ENCODE results near the gene MAG. TPM values are rescaled to one million over a fixed set of nuclear protein-coding genes. Genes with fewer than 3 reads are reported as not detected.

Gene MAG
- total RNA-seq, 4 donors from 2014 or later: 0.91 to 15.1 TPM; not detected in 2

DNA sequence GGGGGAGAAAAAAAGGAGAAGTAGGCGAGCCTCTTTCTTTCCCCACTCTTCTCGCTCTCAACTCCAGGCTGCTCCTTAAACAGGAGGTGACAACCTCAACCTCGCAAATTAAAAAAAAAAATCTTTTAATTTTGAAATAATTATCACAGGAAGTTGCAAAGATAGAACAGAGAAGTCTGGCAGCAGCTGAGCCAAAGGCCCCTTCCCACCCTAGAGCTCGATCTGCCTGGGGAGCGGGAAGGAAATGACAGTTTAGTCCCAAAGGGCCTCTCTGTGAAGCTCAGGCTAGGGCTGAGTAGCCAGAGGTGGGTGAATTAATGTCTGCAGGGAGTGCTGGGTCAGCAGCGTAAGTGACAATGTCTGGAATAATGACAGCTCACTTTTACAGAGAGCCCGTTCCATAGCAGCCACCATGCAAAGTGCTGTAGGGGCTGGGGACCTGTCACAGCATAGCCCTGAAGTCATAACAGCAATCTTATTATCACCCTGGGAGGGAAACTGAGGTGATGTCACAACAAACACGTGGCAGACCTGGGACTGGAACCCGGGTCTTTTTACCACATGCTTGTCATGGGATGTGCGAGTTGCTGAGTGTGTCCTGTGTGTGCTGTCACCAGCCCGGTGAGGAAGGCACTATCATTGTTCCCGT lies 28.2 kb downstream of the MAG start:
- Histone ChIP-seq H3K4me3 (no peak overlapping the region), H3K27ac (no peak overlapping the region), H3K9me3 (no peaks in the 10 kb centered on the region), H3K4me1 (no peaks in the 10 kb centered on the region), H3K36me3 (no peaks in the 10 kb centered on the region), H3K27me3 (no peaks in the 10 kb centered on the region)
- DNase-seq: no peak
- intact Hi-C loops (cut with DNase I; ENCODE audit: low total_unique reads): no loop called here
- TF ChIP-seq, protein P1, sequence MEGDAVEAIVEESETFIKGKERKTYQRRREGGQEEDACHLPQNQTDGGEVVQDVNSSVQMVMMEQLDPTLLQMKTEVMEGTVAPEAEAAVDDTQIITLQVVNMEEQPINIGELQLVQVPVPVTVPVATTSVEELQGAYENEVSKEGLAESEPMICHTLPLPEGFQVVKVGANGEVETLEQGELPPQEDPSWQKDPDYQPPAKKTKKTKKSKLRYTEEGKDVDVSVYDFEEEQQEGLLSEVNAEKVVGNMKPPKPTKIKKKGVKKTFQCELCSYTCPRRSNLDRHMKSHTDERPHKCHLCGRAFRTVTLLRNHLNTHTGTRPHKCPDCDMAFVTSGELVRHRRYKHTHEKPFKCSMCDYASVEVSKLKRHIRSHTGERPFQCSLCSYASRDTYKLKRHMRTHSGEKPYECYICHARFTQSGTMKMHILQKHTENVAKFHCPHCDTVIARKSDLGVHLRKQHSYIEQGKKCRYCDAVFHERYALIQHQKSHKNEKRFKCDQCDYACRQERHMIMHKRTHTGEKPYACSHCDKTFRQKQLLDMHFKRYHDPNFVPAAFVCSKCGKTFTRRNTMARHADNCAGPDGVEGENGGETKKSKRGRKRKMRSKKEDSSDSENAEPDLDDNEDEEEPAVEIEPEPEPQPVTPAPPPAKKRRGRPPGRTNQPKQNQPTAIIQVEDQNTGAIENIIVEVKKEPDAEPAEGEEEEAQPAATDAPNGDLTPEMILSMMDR (IDR thresholded peaks at IDR 0.05): no peak
- no peak for TF ChIP-seq POLR2A (IDR thresholded peaks at IDR 0.05)

GRCh38 chr19:35321291-35321690 lies 29.3 kb downstream of the MAG start:
- Histone ChIP-seq H3K4me1 (no peaks in the 10 kb centered on the region), H3K4me3 (no peak overlapping the region), H3K27ac (no peak overlapping the region), H3K36me3 (no peaks in the 10 kb centered on the region), H3K9me3 (no peaks in the 10 kb centered on the region), H3K27me3 (no peaks in the 10 kb centered on the region)
- no peak for DNase-seq
- TF ChIP-seq, protein P1 (IDR thresholded peaks at IDR 0.05): no peak
- TF ChIP-seq POLR2A (IDR thresholded peaks at IDR 0.05): no peak
- intact Hi-C loops (cut with DNase I; ENCODE audit: low total_unique reads): no loop called here

DNA sequence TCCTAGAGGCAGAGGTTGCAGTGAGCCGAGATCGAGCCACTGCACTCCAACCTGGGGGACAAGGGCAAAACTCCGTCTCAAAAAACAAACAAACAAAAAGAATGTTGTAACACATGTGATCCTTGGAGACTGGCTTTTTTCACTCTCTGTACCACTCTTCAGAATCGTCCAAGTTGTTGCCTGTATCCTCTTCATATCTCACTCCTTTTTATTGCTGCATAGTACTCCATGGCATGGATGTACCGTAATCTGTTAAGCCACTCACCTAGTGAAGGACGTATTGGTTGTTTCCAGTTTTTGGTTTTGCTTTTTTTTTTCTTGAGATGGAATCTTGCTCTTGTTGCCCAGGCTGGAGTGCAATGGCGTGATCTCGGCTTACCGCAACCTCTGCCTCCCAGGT lies 30.1 kb downstream of the MAG start:
- H3K27me3 ChIP-seq: no peaks in the 10 kb centered on the region
- no peaks in the 10 kb centered on the region for H3K9me3 ChIP-seq
- H3K36me3 ChIP-seq: no peaks in the 10 kb centered on the region
- H3K27ac ChIP-seq: no peak overlapping the region
- H3K4me3 ChIP-seq: no peak overlapping the region
- intact Hi-C loops (cut with DNase I; ENCODE audit: low total_unique reads): no loop called here
- DNase-seq: no peak
- TF ChIP-seq, protein P1 (IDR thresholded peaks at IDR 0.05): no peak
- no peak for TF ChIP-seq POLR2A (IDR thresholded peaks at IDR 0.05)
- H3K4me1 ChIP-seq: no peaks in the 10 kb centered on the region

DNA sequence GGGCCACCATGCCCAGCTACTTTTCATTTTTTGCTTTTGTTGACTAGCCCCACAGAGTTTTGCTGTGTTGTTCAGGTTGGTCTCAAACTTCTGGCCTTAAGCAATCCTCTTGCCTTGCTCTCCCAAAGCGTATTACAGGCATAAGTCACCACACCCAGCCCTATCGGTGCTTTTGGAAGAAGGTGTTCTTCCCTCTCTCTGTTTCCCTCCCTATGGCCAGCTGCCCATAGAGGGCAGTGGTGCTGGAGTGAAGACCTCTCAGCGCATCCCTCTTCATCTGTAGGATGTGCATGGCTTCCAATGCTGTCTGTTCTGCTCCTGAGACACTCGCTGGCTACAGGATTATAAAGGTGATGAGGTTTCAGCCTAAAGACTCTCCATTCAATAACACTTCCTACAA lies 35.7 kb downstream of the MAG start:
- Histone ChIP-seq H3K27me3 (no peaks in the 10 kb centered on the region), H3K4me1 (no peaks in the 10 kb centered on the region), H3K9me3 (no peaks in the 10 kb centered on the region), H3K4me3 (no peak overlapping the region), H3K36me3 (no peaks in the 10 kb centered on the region), H3K27ac (no peak overlapping the region)
- TF ChIP-seq, protein P1 (IDR thresholded peaks at IDR 0.05): no peak
- no peak for TF ChIP-seq POLR2A (IDR thresholded peaks at IDR 0.05)
- intact Hi-C loops (cut with DNase I; ENCODE audit: low total_unique reads): no loop called here
- DNase-seq: no peak

GRCh38 chr19:35328851-35329285 lies 36.9 kb downstream of the MAG start, which contains the start of gene CD22:
CD22 (plus strand) TSS chr19:35329187; CDS start chr19:35332041, 2,854 bp downstream.
- Histone ChIP-seq H3K9me3 (no peaks in the 10 kb centered on the region), H3K27me3 (no peaks in the 10 kb centered on the region), H3K4me1 (no peaks in the 10 kb centered on the region), H3K4me3 (no peak within 1 kb of the TSS), H3K27ac (no peak within 1 kb of the TSS), H3K36me3 (no peaks in the 10 kb centered on the region)
- DNase-seq: no peak
- intact Hi-C loops (cut with DNase I; ENCODE audit: low total_unique reads): no loop called here
- no peak for TF ChIP-seq POLR2A (IDR thresholded peaks at IDR 0.05)
- TF ChIP-seq, protein P1 (IDR thresholded peaks at IDR 0.05): no peak

Data from uterus (tissue), 4 donors.